Kidney (tissue), 22 donors: ENCODE results near the gene EIF4G1. TPM values are rescaled to one million over a fixed set of nuclear protein-coding genes. Genes with fewer than 3 reads are reported as not detected.
"Not testable (repeated sequence)": the region's sequence is repeated elsewhere in the genome, so short reads cannot be mapped to it uniquely, and the experiment has no call there.

Source experiments
- DNase-seq, 5 donors: peaks; one replicate each; pipeline ENCODE4 v3.0.0-alpha.2; 2013 to 2020
- FAIRE-seq: peaks from 2 replicates; lab custom pipeline; 2012; peaks lifted over from hg19 to GRCh38; lab: Jason Lieb, UNC
- H3K27ac ChIP-seq, 2 donors: one replicate each; pipeline ENCODE4 v1.7.0; 2013; ENCODE audit warnings: low read depth in 2 of 2, low read length in 2 of 2, inconsistent platforms in 1 of 2
- H3K27me3 ChIP-seq: one replicate; pipeline ENCODE4 v1.7.1; 2013; ENCODE audit warnings: low read length, inconsistent platforms; ENCODE audit not compliant: control insufficient read depth, insufficient read depth
- H3K36me3 ChIP-seq, 3 donors: one replicate each; pipeline versions ENCODE4 v1.7.0 to v1.7.1; 2013; ENCODE audit warnings: low read length in 3 of 3, control low read depth in 1 of 3, inconsistent platforms in 1 of 3; ENCODE audit not compliant: insufficient read depth in 3 of 3, control insufficient read depth in 2 of 3
- H3K4me1 ChIP-seq, 3 donors: one replicate each; pipeline versions ENCODE4 v1.7.0 to v1.7.1; 2013; ENCODE audit warnings: low read length in 3 of 3, inconsistent platforms in 1 of 3, low read depth in 1 of 3; ENCODE audit not compliant: control insufficient read depth in 2 of 3, insufficient read depth in 2 of 3
- H3K4me3 ChIP-seq, 3 donors: one replicate each; pipeline versions ENCODE4 v1.7.0 to v1.8.1; 2013; ENCODE audit warnings: low read length in 3 of 3, control low read depth in 1 of 3, inconsistent platforms in 1 of 3
- H3K9ac ChIP-seq, 3 donors: one replicate each; pipeline versions ENCODE4 v1.7.0 to v1.7.1; 2013; ENCODE audit warnings: low read length in 3 of 3, control low read depth in 1 of 3, inconsistent platforms in 1 of 3
- H3K9me3 ChIP-seq, 3 donors: one replicate each; pipeline versions ENCODE4 v1.7.0 to v1.7.1; 2013; ENCODE audit warnings: low read length in 3 of 3, control low read depth in 1 of 3, inconsistent platforms in 1 of 3; ENCODE audit not compliant: control insufficient read depth in 2 of 3, insufficient read depth in 1 of 3
- intact Hi-C: fragments of 100-400 bp; cut with DNase I; formaldehyde crosslinking; loops from one replicate; pipeline ENCODE4 v1.11.1; 2022
- long read RNA-seq, 10 donors: library from polyadenylated mRNA in 1 of 10; unstranded in 1 of 10; transcript quantifications; one replicate each; pipeline ENCODE4 v2.0.0 and lab custom pipeline, GENCODE V29; 2021 to 2026
- polyA plus RNA-seq: library from polyadenylated mRNA; stranded (reverse); fragments of 350-450 nt; fragmentation: Illumina TruSeq; extraction: RNeasy Lipid Tissue Mini Kit (QIAGEN cat#74804); gene quantifications from one replicate; pipeline ENCODE4 v1.2.3, GENCODE V29; 2014; ENCODE audit warnings: low read depth, low replicate concordance; ENCODE audit not compliant: insufficient read depth
- total RNA-seq: library from RNA; stranded (reverse); fragmentation: NEBNext Ultra II Directional; extraction: Animal tissue kit (Norgen Biotek cat#: 25700); gene quantifications from one replicate; pipeline ENCODE4 v1.2.1, GENCODE V29; 2021
- TF ChIP-seq, protein P1 (sequence below): IDR thresholded peaks from 3 replicates; pipeline ENCODE4 v1.5.1; 2012; ENCODE audit warnings: mild to moderate bottlenecking, moderate library complexity, borderline replicate concordance; ENCODE audit not compliant: insufficient read depth; ENCODE audit errors: extremely low read depth
- donor health status: control.
- donor health status: control.
- donor health status: control.
- donor health status: control.
- donor health status: control.
- donor health status: DM: yes; HTN: yes; CAD: no.
- donor health status: Normal renal cell carcinoma (clear cell type).

EIF4G1 gene
- 327 TPM for total RNA-seq
- 118 TPM for polyA plus RNA-seq
- long read RNA-seq, donor 1, partial matches to known transcripts, result 18 of 20 reads
- long read RNA-seq, donor 1, other reads (novel, unspliced or antisense), result 0 of 20 reads
- long read RNA-seq, donor 2, partial matches to known transcripts, result 15 of 21 reads
- long read RNA-seq, donor 2, other reads (novel, unspliced or antisense), result 0 of 21 reads
- long read RNA-seq, donor 3, partial matches to known transcripts, result 42 of 46 reads
- long read RNA-seq, donor 3, other reads (novel, unspliced or antisense), result 0 of 46 reads
- long read RNA-seq, donor 4, full-length matches to known transcripts, result 9 of 44 reads
- long read RNA-seq, donor 4, partial matches to known transcripts, result 35 of 44 reads
- long read RNA-seq, donor 4, other reads (novel, unspliced or antisense), result 0 of 44 reads
- long read RNA-seq, donor 5, result 0 reads
- long read RNA-seq, donor 6, partial matches to known transcripts, result 0 of 1 reads
- long read RNA-seq, donor 6, other reads (novel, unspliced or antisense), result 0 of 1 reads
- long read RNA-seq, donor 7, full-length matches to known transcripts, result 8 of 144 reads
- long read RNA-seq, donor 7, partial matches to known transcripts, result 106 of 144 reads
- long read RNA-seq, donor 7, other reads (novel, unspliced or antisense), result 30 of 144 reads
- long read RNA-seq, donor 8, partial matches to known transcripts, result 45 of 48 reads
- long read RNA-seq, donor 8, other reads (novel, unspliced or antisense), result 0 of 48 reads
- long read RNA-seq, donor 9, partial matches to known transcripts, result 16 of 19 reads
- long read RNA-seq, donor 9, other reads (novel, unspliced or antisense), result 0 of 19 reads
- long read RNA-seq, donor 10, partial matches to known transcripts, result 35 of 38 reads
- long read RNA-seq, donor 10, other reads (novel, unspliced or antisense), result 0 of 38 reads

- intact Hi-C loops, result no loop called here
- Histone ChIP-seq H3K4me1 (peaks cover 0 to 24% (median 19%) of the 10 kb centered on the region in 3 donors), H3K27ac (peak within 1 kb of the TSS; percentile 90 to 94), H3K4me3 (peak within 1 kb of the TSS; percentile 79 to 90 (median 85)), H3K9me3 (no peaks in the 10 kb centered on the region), H3K9ac (peak within 1 kb of the TSS; percentile 61 to 87 (median 85)), H3K27me3 (no peaks in the 10 kb centered on the region), H3K36me3 (peaks cover 0 to 10% (median 5%) of the 10 kb centered on the region in 3 donors)
- peak; percentile 94 to 99 (median 96) for DNase-seq
- FAIRE-seq, result no peak
- TF ChIP-seq, protein P1, sequence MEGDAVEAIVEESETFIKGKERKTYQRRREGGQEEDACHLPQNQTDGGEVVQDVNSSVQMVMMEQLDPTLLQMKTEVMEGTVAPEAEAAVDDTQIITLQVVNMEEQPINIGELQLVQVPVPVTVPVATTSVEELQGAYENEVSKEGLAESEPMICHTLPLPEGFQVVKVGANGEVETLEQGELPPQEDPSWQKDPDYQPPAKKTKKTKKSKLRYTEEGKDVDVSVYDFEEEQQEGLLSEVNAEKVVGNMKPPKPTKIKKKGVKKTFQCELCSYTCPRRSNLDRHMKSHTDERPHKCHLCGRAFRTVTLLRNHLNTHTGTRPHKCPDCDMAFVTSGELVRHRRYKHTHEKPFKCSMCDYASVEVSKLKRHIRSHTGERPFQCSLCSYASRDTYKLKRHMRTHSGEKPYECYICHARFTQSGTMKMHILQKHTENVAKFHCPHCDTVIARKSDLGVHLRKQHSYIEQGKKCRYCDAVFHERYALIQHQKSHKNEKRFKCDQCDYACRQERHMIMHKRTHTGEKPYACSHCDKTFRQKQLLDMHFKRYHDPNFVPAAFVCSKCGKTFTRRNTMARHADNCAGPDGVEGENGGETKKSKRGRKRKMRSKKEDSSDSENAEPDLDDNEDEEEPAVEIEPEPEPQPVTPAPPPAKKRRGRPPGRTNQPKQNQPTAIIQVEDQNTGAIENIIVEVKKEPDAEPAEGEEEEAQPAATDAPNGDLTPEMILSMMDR, result no peak
Measured at GRCh38 chr3:184314363-184314699, at the start of gene EIF4G1. Gene EIF4G1, plus strand, starts transcription at chr3:184314606. Its CDS starts 1,191 bp downstream, at chr3:184315797.

- H3K4me3 ChIP-seq, H3K9ac ChIP-seq, DNase-seq, H3K4me1 ChIP-seq, H3K27ac ChIP-seq, intact Hi-C loops, H3K27me3 ChIP-seq, H3K36me3 ChIP-seq, H3K9me3 ChIP-seq, FAIRE-seq: not testable (repeated sequence)
Measured at GRCh38 chr3:184267249-184267648, 47.2 kb upstream of the EIF4G1 start.

DNA sequence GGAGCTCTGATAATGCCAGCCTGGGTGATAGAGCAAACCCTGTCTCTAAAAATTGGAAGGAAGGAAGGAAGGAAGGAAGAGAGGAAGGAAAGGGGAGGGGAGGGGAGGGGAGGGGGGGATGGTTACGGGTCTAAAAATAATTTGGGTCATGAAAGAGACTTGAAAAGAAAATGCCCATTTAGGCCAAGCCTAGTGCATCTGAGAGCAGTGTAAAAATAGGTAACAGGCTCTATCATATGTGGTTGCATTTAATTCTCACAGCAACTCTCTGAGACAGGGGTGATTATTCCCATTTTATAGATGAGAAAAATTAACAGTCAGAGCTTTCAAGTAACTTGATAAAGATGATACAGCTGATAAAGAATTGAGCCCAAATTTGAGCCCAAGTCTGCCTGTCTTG lies 42.1 kb upstream of the EIF4G1 start:
- no peak overlapping the region for H3K9ac ChIP-seq
- H3K4me3 ChIP-seq, result no peak overlapping the region
- TF ChIP-seq, protein P1, result no peak
- intact Hi-C loops, result no loop called here
- H3K36me3 ChIP-seq, result no peaks in the 10 kb centered on the region
- H3K27me3 ChIP-seq, result peaks cover 7% of the 10 kb centered on the region
- H3K27ac ChIP-seq, result no peak overlapping the region
- FAIRE-seq, result no peak
- H3K9me3 ChIP-seq, result no peaks in the 10 kb centered on the region
- peaks cover 0 to 2% (median 0%) of the 10 kb centered on the region in 3 donors for H3K4me1 ChIP-seq
- no peak for DNase-seq

DNA sequence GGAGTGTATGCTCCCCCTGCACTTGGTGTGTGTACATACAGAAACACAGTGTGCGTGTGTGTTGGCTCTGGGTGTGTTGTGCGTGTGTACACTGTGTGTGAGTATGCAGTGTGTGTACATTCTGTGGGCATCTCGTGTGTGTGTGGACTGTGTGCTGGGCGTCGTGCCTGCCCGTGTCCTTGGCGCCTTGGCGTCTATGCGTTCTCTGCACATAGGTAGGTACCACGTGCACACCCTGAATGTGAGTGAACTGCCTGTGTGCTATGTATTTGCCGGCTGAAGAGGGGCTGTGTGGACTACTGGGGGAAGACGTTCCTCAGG lies 39.1 kb upstream of the EIF4G1 start:
- Histone ChIP-seq H3K9ac (no peak overlapping the region), H3K4me3 (no peak overlapping the region), H3K4me1 (peaks cover 0 to 2% (median 0%) of the 10 kb centered on the region in 3 donors), H3K9me3 (no peaks in the 10 kb centered on the region), H3K36me3 (no peaks in the 10 kb centered on the region), H3K27me3 (peaks cover 7% of the 10 kb centered on the region), H3K27ac (no peak overlapping the region)
- intact Hi-C loops, result no loop called here
- FAIRE-seq, result no peak
- no peak for DNase-seq
- TF ChIP-seq, protein P1, result no peak
